D721Med (cell line): ENCODE measurements around the gene TMEM101.
"Not testable (repeated sequence)": the region's sequence is repeated elsewhere in the genome, so short reads cannot be mapped to it uniquely, and the experiment has no call there.

Source experiments
- DNase-seq: peaks from one replicate; pipeline ENCODE4 v3.0.0; 2011; ENCODE audit warnings: low spot score; ENCODE audit not compliant: insufficient read length
- FAIRE-seq: peaks from 2 replicates; lab custom pipeline; 2011; peaks lifted over from hg19 to GRCh38; lab: Jason Lieb, UNC
- CTCF ChIP-seq: IDR thresholded peaks from 2 replicates; pipeline ENCODE4 v1.5.1; 2012; ENCODE audit warnings: mild to moderate bottlenecking, control low read depth; ENCODE audit not compliant: insufficient read depth; ENCODE audit errors: missing control alignments

The TMEM101 gene

GRCh38 chr17:44037471-44037870 is 22.7 kb upstream of the TMEM101 start:
- no peak for TF ChIP-seq CTCF
- no peak for FAIRE-seq

GRCh38 chr17:44034688-44035087 is 19.9 kb upstream of the TMEM101 start:
- FAIRE-seq, DNase-seq: not testable (repeated sequence)

More at GRCh38 chr17:44037471-44037870, 22.7 kb upstream of the TMEM101 start:
- DNase-seq = no peak

- DNase-seq (no peak), FAIRE-seq (no peak)
- TF ChIP-seq CTCF = no peak
Measured at GRCh38 chr17:44033861-44034408, 19.2 kb upstream of the TMEM101 start.

- no peak for TF ChIP-seq CTCF
- FAIRE-seq (no peak), DNase-seq (no peak)
Measured at GRCh38 chr17:44030482-44030881, 15.7 kb upstream of the TMEM101 start.

GRCh38 chr17:44029736-44030135 is 15.0 kb upstream of the TMEM101 start:
- no peak for FAIRE-seq

GRCh38 chr17:44024853-44025252 is 10.1 kb upstream of the TMEM101 start:
- no peak for TF ChIP-seq CTCF
- FAIRE-seq (no peak), DNase-seq (no peak)

More at GRCh38 chr17:44029736-44030135, 15.0 kb upstream of the TMEM101 start:
- DNase-seq = no peak
- TF ChIP-seq CTCF = no peak

GRCh38 chr17:44024271-44024663 is 9.5 kb upstream of the TMEM101 start:
- FAIRE-seq (no peak), DNase-seq (peak; percentile 71)
- TF ChIP-seq CTCF = peak; percentile 13
